Measurements from ENCODE around the gene INAFM1. TPM values are rescaled to one million over a fixed set of nuclear protein-coding genes. Genes with fewer than 3 reads are reported as not detected.

INAFM1 gene
- total and polyA plus RNA-seq, 12 donors: 9.2 to 16.4 (median 12.5) TPM

- Histone ChIP-seq H3K27me3 (peaks cover 0 to 46% (median 17%) of the 10 kb centered on the region in 7 donors), H3K4me3 (no peak overlapping the region), H3K9me3 (peaks cover 0 to 5% (median 0%) of the 10 kb centered on the region in 11 donors), H3K36me3 (peaks cover 0 to 32% (median 0%) of the 10 kb centered on the region in 9 donors), H3K27ac (peak overlapping the region in 3 of 10 donors; percentile 5 to 88 (median 19)), H3K4me1 (peaks cover 0 to 33% (median 0%) of the 10 kb centered on the region in 9 donors)
- ATAC-seq (peak in 1 of 8 donors; percentile 32), DNase-seq (no peak)
- WGBS, 2 donors: 68 to 75% methylated on average over 2 of the region's 2 CpGs
- intact Hi-C loops (cut with DNase I): no loop called here
- no peak for TF ChIP-seq CTCF (IDR thresholded peaks at IDR 0.05)
Observed at GRCh38 chr19:47322058-47322457, 47.4 kb downstream of the INAFM1 start.

DNA sequence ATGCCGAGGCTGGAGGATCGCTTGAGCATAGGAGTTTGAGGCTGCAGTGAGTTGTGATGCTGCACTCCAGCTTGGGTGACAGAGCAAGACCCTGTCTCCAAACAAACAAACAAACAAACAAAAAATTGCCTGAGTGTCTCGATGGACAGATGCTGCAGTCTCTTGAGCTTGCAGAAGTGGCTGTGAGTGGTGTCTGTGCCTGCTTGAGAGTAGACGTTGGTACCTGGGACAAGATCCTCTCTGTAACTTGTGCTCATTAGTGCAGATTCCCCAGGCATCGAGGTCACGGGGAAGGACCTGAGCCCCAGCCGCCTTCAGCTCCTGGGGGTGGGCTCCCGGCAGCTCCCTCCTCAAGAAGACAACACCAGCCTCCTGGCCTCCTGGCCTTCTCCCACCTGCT is 48.7 kb downstream of the INAFM1 start:
- peaks cover 0 to 33% (median 0%) of the 10 kb centered on the region in 9 donors for H3K4me1 ChIP-seq
- H3K36me3 ChIP-seq: peaks cover 0 to 24% (median 0%) of the 10 kb centered on the region in 9 donors
- peaks cover 0 to 5% (median 0%) of the 10 kb centered on the region in 11 donors for H3K9me3 ChIP-seq
- ATAC-seq: no peak
- peak overlapping the region in 3 of 10 donors; percentile 11 to 17 (median 13) for H3K4me3 ChIP-seq
- WGBS, 2 donors: 78 to 80% methylated on average over 8 of the region's 8 CpGs
- H3K27ac ChIP-seq: peak overlapping the region in 4 of 10 donors; percentile 58 to 88 (median 64)
- no peak for DNase-seq
- TF ChIP-seq CTCF (IDR thresholded peaks at IDR 0.05): no peak
- H3K27me3 ChIP-seq: peaks cover 0 to 49% (median 17%) of the 10 kb centered on the region in 7 donors
- intact Hi-C loops (cut with DNase I): no loop called here

DNA sequence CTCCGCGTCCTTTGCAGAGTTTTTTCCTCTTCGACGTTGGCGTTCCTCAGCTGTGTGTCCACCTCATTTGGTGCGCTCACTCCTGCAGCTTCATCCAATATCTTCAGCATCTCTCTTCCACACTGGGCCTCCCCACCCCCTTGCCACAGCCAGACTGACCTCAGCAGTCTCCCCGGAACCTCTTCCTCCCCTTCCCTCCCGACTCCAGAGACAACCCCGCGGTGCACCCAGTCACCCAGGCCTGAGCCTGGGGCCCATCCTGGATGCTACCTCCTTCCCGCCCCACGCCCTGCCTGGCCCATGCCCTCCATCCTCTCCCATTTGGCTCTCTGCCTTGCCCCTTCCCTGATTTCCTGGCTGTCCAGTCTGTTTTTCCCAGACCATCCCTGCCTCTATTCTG is 49.2 kb downstream of the INAFM1 start:
- 73 to 76% methylated on average over 12 of the region's 12 CpGs for WGBS, 2 donors
- Histone ChIP-seq H3K4me1 (peaks cover 0 to 33% (median 0%) of the 10 kb centered on the region in 9 donors), H3K9me3 (peaks cover 0 to 5% (median 0%) of the 10 kb centered on the region in 11 donors), H3K4me3 (peak overlapping the region in 3 of 10 donors; percentile 13 to 20 (median 17)), H3K36me3 (peaks cover 0 to 24% (median 0%) of the 10 kb centered on the region in 9 donors), H3K27ac (peak overlapping the region in 6 of 10 donors; percentile 30 to 88 (median 58)), H3K27me3 (peaks cover 0 to 51% (median 17%) of the 10 kb centered on the region in 7 donors)
- peak in 1 of 2 donors; percentile 11 for DNase-seq
- intact Hi-C loops (cut with DNase I): no loop called here
- no peak for TF ChIP-seq CTCF (IDR thresholded peaks at IDR 0.05)
- peak; percentile 40 to 72 (median 57) for ATAC-seq

DNA sequence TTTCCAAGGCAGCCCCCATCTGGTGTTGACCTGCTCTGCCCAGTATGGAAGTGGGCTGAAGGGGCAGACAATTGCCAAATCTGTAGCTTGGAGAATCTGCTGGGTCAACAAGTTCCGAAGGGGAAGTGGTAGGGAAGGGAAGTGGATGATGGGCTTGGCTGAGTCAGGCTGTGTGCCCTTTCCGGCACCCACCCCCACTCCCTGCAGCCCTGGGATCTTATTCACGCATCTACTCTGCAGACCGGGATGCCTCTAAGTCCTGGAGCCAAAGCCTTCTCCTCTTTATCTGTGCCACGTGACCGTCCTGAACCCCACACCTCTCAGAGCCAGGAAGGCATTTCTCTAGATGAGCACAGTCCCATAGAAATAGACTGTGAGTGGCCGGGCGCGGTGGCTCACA is 49.8 kb downstream of the INAFM1 start:
- DNase-seq (peak in 1 of 2 donors; percentile 44), ATAC-seq (peak; percentile 67 to 91 (median 86))
- Histone ChIP-seq H3K9me3 (peaks cover 0 to 5% (median 0%) of the 10 kb centered on the region in 11 donors), H3K4me3 (no peak overlapping the region), H3K4me1 (peaks cover 0 to 37% (median 0%) of the 10 kb centered on the region in 9 donors), H3K27me3 (peaks cover 0 to 52% (median 17%) of the 10 kb centered on the region in 7 donors), H3K36me3 (peaks cover 0 to 22% (median 0%) of the 10 kb centered on the region in 9 donors), H3K27ac (peak overlapping the region in 6 of 10 donors; percentile 30 to 88 (median 58))
- 45 to 49% methylated on average over 9 of the region's 9 CpGs for WGBS, 2 donors
- no peak for TF ChIP-seq CTCF (IDR thresholded peaks at IDR 0.05)
- intact Hi-C loops (cut with DNase I): no loop called here

Small RNA genes within 50 kb of the gene (microRNA-seq; reads per million reads assigned to microRNA genes)
- gene MIR3190: 0 reads per million in 2 donors
- 0 reads per million in 2 donors for gene MIR3191

Other genes starting within 250 kb of the INAFM1 start
- 10 to 100 TPM; 17.9 to 34.1 (median 23.7) TPM for gene TMEM160, start 226.3 kb upstream of the INAFM1 start, total RNA-seq
- gene TMEM160, start 226.3 kb upstream of the INAFM1 start, polyA plus RNA-seq: 10 to 100 TPM; 15.4 to 83.8 TPM
- gene ZC3H4, start 161.1 kb upstream of the INAFM1 start, total RNA-seq: 10 to 100 TPM; 19.5 to 32.8 (median 26.1) TPM
- gene ZC3H4, start 161.1 kb upstream of the INAFM1 start, polyA plus RNA-seq: 10 to 100 TPM in 1 of 2 donors, 1 to 10 TPM in 1; 4.5 to 13.8 TPM
- gene SAE1, start 144.1 kb upstream of the INAFM1 start, total RNA-seq: 10 to 100 TPM; 32.5 to 53.3 (median 45.5) TPM
- 10 to 100 TPM; 11.9 to 60.2 TPM for gene SAE1, start 144.1 kb upstream of the INAFM1 start, polyA plus RNA-seq
- 1 to 10 TPM; 2.4 to 5.5 (median 3.5) TPM for gene BBC3, start 43.7 kb upstream of the INAFM1 start, total RNA-seq
- 1 to 10 TPM; 4.1 to 6.0 TPM for gene BBC3, start 43.7 kb upstream of the INAFM1 start, polyA plus RNA-seq
- 10 to 100 TPM; 14.2 to 28.7 (median 17.4) TPM for gene CCDC9, start 18.4 kb upstream of the INAFM1 start, total RNA-seq
- gene CCDC9, start 18.4 kb upstream of the INAFM1 start, polyA plus RNA-seq: 10 to 100 TPM; 15.8 to 31.1 TPM
- 10 to 100 TPM in 3 of 10 donors, 1 to 10 TPM in 7; 4.5 to 18.6 (median 6.9) TPM for gene C5AR1, start 35.0 kb downstream of the INAFM1 start, total RNA-seq
- gene C5AR1, start 35.0 kb downstream of the INAFM1 start, polyA plus RNA-seq: 1 to 10 TPM; 1.7 to 5.4 TPM
- gene C5AR2, start 57.3 kb downstream of the INAFM1 start, total RNA-seq: 1 to 10 TPM in 3 of 10 donors, under 1 TPM in 7; 0.28 to 2.3 (median 0.59) TPM
- gene C5AR2, start 57.3 kb downstream of the INAFM1 start, polyA plus RNA-seq: under 1 TPM; 0.22 to 0.51 TPM
- 1 to 10 TPM; 4.4 to 8.8 (median 5.5) TPM for gene DHX34, start 74.4 kb downstream of the INAFM1 start, total RNA-seq
- gene DHX34, start 74.4 kb downstream of the INAFM1 start, polyA plus RNA-seq: 10 to 100 TPM in 1 of 2 donors, 1 to 10 TPM in 1; 9.7 to 11.7 TPM
- gene MEIS3, start 144.6 kb downstream of the INAFM1 start, total RNA-seq: 1 to 10 TPM in 8 of 10 donors, under 1 TPM in 2; 0.71 to 5.9 (median 1.9) TPM
- gene MEIS3, start 144.6 kb downstream of the INAFM1 start, polyA plus RNA-seq: 1 to 10 TPM; 6.7 to 7.2 TPM
- under 1 TPM in 7 of 10 donors, not detected in 3; 0.11 to 0.64 (median 0.15) TPM for gene SLC8A2, start 197.0 kb downstream of the INAFM1 start, total RNA-seq
- under 1 TPM; 0.03 to 0.22 TPM for gene SLC8A2, start 197.0 kb downstream of the INAFM1 start, polyA plus RNA-seq
- 10 to 100 TPM in 3 of 10 donors, 1 to 10 TPM in 7; 4.0 to 11.8 (median 8.1) TPM for gene KPTN, start 209.3 kb downstream of the INAFM1 start, total RNA-seq
- gene KPTN, start 209.3 kb downstream of the INAFM1 start, polyA plus RNA-seq: 10 to 100 TPM; 11.1 to 35.6 TPM
- gene NAPA, start 240.2 kb downstream of the INAFM1 start, total RNA-seq: 100 to 1,000 TPM; 115 to 183 (median 121) TPM
- gene NAPA, start 240.2 kb downstream of the INAFM1 start, polyA plus RNA-seq: 100 to 1,000 TPM; 133 to 135 TPM